HepG2 (cell line): ENCODE measurements around the gene KRT84.

ENCODE experiments used
- ASH2L ChIP-seq: fragments of 300-600, 200-600 bp; sonication (generic); IDR thresholded peaks from 2 replicates; pipeline ENCODE4 v1.7.0; 2017; ENCODE audit warnings: low read depth, mild to moderate bottlenecking, moderate library complexity, mixed read lengths, low read length; ENCODE audit not compliant: insufficient read length
- CREB1 ChIP-seq, 2 experiments: fragments of 450-650 bp in 1 of 2; IDR thresholded peaks; 2 replicates each; pipeline ENCODE4 v1.6.1; 2016 to 2017; ENCODE audit warnings: control low read depth in 1 of 2, mild to moderate bottlenecking in 1 of 2, missing compliant biosample characterization in 1 of 2, missing genetic modification characterization in 1 of 2
- CTCF ChIP-seq: sonication (generic); formaldehyde crosslinking; IDR thresholded peaks from 2 replicates; pipeline ENCODE4 v1.5.0; 2020; ENCODE audit warnings: mild to moderate bottlenecking, missing genetic modification reagents, moderate library complexity
- ELK4 ChIP-seq: sonication (generic); formaldehyde crosslinking; IDR thresholded peaks from 2 replicates; pipeline ENCODE4 v1.9.0; 2021; ENCODE audit warnings: missing genetic modification reagents, borderline replicate concordance
- IKZF1 ChIP-seq: fragments of 450-650 bp; IDR thresholded peaks from 2 replicates; pipeline ENCODE4 v1.7.1; 2016
- NFIB ChIP-seq: sonication (generic); formaldehyde crosslinking; IDR thresholded peaks from 2 replicates; pipeline ENCODE4 v1.9.0; 2021; ENCODE audit warnings: missing genetic modification reagents, mild to moderate bottlenecking, borderline replicate concordance
- SALL2 ChIP-seq: sonication (generic); formaldehyde crosslinking; IDR thresholded peaks from 2 replicates; pipeline ENCODE4 v1.8.1; 2023; ENCODE audit warnings: mild to moderate bottlenecking, missing genetic modification reagents, inconsistent platforms
- SMC3 ChIP-seq: IDR thresholded peaks from 2 replicates; pipeline ENCODE4 v1.6.1; 2011; ENCODE audit warnings: low read length, improper control_type of control experiment

GRCh38 chr12:52432559-52433207, 47.2 kb upstream of the KRT84 start:
- TF ChIP-seq IKZF1 (no peak), SMC3 (no peak), SALL2 (CRISPR knock-in tag) (no peak), NFIB (CRISPR knock-in tag) (no peak), CREB1 (IDR thresholded peaks at IDR 0.05) (no peak), CREB1 (CRISPR knock-in tag; IDR thresholded peaks at IDR 0.05) (no peak), ASH2L (no peak), CTCF (CRISPR knock-in tag) (no peak), ELK4 (CRISPR knock-in tag) (no peak)
